Coronary artery (tissue), 2 donors: ENCODE data around the gene CDH11.

Experiments used
- DNase-seq: peaks from one replicate; pipeline ENCODE4 v3.0.0-alpha.2; 2017; ENCODE audit warnings: low spot score
- H3K27ac ChIP-seq, 2 donors: fragments of 200-600 bp; sonication (generic); one replicate each; pipeline ENCODE4 v1.5.1; 2016 to 2019
- H3K4me3 ChIP-seq: fragments of 200-600 bp; sonication (generic); 2 replicates; pipeline ENCODE4 v1.5.1; 2016; ENCODE audit warnings: mild to moderate bottlenecking, moderate library complexity
- CTCF ChIP-seq: fragments of 200-600 bp; sonication (generic); IDR thresholded peaks from one replicate; pipeline ENCODE4 v1.5.1; 2019; ENCODE audit warnings: antibody characterized with exemption

The CDH11 gene

DNA sequence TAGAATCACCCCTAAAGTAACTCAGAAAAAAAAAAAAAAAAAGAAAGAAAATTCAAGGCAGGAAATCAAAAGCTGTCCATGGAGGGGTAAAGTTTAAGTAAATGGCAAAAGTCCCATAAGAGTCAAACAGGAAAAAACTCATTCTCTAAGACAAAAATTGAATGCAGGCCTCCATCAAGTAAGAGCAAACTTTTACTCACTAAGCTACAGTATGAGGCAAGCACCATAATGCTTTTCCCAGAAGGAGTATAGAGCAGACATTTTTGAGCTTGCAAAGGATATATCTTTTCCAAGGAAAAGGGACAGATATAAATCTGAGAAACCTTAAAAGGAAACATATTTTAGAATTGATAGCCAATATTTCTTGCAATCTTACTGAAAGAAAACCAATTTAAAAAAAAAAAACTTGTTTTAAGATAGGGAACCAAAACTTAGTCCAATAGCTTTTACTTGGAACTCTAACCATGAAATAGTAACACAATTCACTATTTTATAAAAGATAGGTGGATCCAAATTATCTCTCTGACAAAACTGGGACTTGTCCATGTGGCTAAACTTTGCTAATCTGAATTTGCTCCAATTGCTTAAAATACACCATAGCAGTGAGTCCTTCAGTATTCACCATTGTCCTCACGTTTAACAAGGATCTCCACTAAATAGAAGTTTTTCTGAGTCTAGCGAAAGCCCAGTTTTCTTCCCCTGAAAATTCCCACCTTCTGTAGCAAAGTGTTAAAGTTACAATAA, 99.8 kb downstream of the CDH11 start:
- TF ChIP-seq CTCF = no peak
- no peak overlapping the region for H3K27ac ChIP-seq
- H3K4me3 ChIP-seq = no peak overlapping the region
- DNase-seq = no peak

GRCh38 chr16:65016754-65017153, 105.1 kb downstream of the CDH11 start:
- no peak for DNase-seq
- Histone ChIP-seq H3K27ac (no peak overlapping the region), H3K4me3 (no peak overlapping the region)
- TF ChIP-seq CTCF = no peak

DNA sequence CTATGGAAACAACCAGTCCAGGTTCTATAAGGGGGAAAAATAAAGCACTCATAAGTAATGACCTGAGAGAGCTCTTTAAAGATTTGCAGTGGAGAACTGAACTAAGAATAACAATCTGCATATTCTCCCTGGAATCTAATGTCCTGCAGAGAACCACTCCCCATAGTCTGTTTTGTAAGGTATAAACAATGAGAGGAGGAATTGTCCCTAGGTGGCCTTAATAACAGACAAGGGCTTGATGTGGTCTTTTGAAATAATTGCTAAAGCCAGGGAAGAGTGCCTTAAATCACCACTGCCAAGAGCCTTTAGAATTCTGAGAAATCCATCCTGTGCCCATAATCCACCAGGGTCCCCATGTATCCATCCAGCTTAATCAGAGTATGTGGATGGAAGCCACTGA, 106.3 kb downstream of the CDH11 start:
- no peak for DNase-seq

GRCh38 chr16:65012357-65012756, 109.5 kb downstream of the CDH11 start:
- Histone ChIP-seq H3K4me3 (no peak overlapping the region), H3K27ac (no peak overlapping the region)
- DNase-seq = no peak
- no peak for TF ChIP-seq CTCF

More for the DNA sequence above, 106.3 kb downstream of the CDH11 start:
- TF ChIP-seq CTCF = no peak
- Histone ChIP-seq H3K27ac (no peak overlapping the region), H3K4me3 (no peak overlapping the region)

DNA sequence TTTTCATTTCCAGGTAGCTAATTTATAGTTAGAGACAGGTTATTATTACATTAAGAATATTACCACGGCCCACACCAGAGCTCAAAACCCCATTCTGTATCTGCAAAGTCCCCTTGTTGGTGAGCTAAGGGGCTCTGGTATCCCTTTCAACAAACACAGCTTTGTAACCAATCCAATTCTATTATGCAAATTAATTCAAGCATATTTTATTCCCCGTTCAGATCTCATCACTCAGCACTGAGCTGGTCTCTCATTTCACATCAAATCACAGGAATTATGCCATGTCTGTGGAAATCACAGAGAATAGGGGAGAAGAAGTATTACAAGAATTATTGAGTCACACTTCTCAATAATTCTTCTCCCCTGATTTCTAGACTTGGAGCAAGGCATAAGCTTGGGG, 111.7 kb downstream of the CDH11 start:
- TF ChIP-seq CTCF = no peak
- no peak overlapping the region for H3K4me3 ChIP-seq
- no peak overlapping the region for H3K27ac ChIP-seq
- DNase-seq = no peak

DNA sequence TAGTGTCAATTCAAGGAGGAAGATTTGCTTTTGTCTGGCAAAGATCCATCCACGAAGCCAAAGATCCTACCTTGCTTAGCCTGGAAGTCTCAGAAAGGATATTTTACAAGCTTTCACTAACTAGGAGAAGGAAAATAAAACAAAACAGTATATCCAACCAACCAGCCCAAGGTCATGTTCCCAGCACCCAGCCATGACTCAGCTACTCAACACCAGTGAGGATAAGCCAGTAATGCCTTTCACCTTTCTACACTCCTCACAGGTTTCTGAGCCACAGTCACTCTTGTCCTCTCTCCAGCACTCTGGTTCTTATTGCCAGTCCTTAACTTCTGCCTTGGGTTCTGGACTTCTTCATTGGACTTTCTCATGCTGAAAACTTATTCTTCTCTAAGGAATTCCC, 116.2 kb downstream of the CDH11 start:
- H3K4me3 ChIP-seq = no peak overlapping the region
- DNase-seq = no peak
- no peak for TF ChIP-seq CTCF

GRCh38 chr16:65004570-65004969, 117.3 kb downstream of the CDH11 start:
- TF ChIP-seq CTCF = no peak
- no peak for DNase-seq
- Histone ChIP-seq H3K27ac (no peak overlapping the region), H3K4me3 (no peak overlapping the region)

More for the DNA sequence above, 116.2 kb downstream of the CDH11 start:
- H3K27ac ChIP-seq = no peak overlapping the region
